Suprapubic skin (tissue), 4 donors: ENCODE measurements around the gene FAM83E.

Experiments
- CTCF ChIP-seq, 2 donors: fragments of 200-600 bp in 1 of 2; fragments of 450-650 bp in 1 of 2; sonication (generic) in 1 of 2; IDR thresholded peaks; one replicate each; pipeline ENCODE4 v1.5.1; 2016 to 2019; ENCODE audit warnings: antibody characterized with exemption in 2 of 2, mild to moderate bottlenecking in 1 of 2, moderate library complexity in 1 of 2
- EP300 ChIP-seq: sonication (generic); formaldehyde crosslinking; IDR thresholded peaks from one replicate; pipeline ENCODE4 v1.6.1; 2017; ENCODE audit warnings: antibody characterized with exemption
- POLR2A ChIP-seq, 2 donors: fragments of 450-650 bp; IDR thresholded peaks; one replicate each; pipeline ENCODE4 v1.6.1; 2017; ENCODE audit warnings: antibody characterized with exemption in 2 of 2, mild to moderate bottlenecking in 2 of 2, moderate library complexity in 2 of 2
- POLR2AphosphoS5 ChIP-seq, 3 donors: sonication (generic); formaldehyde crosslinking; IDR thresholded peaks; one replicate each; pipeline ENCODE4 v1.6.1; 2017; ENCODE audit warnings: antibody characterized with exemption in 3 of 3

DNA sequence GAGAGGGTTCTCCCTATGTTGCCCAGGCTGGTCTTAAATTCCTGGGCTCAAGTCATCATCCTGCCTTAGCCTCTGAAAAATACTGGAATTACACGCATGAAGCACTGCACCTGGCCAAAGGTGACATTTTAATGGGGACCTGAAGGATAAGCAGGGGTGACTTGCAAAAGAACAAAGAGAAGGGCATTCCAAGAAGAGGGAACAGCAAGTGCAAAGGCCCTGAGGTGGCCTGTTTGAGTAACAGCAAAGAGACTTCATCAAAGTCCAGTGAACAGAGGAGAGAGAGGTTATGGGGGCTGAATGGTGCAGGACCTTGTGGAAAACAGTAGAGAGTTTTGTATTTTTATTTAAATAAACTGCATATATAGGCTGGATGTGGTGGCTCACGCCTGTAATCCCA, 27.0 kb upstream of the FAM83E start:
- no peak for TF ChIP-seq POLR2AphosphoS5 (IDR thresholded peaks at IDR 0.05)
- TF ChIP-seq CTCF (IDR thresholded peaks at IDR 0.05) = no peak
- TF ChIP-seq POLR2A (IDR thresholded peaks at IDR 0.05) = no peak
- TF ChIP-seq EP300 = no peak
